B cell (primary cell): ENCODE measurements around the gene RFT1. TPM values are rescaled to one million over a fixed set of nuclear protein-coding genes. Genes with fewer than 3 reads are reported as not detected.

Source experiments
- ATAC-seq: fragments of 200-7000 bp; cut with Tn5 transposase; one replicate; pipeline ENCODE4 v1.10.0; 2021; ENCODE audit warnings: low read depth, mild to moderate bottlenecking, moderate number of reproducible peaks, moderate library complexity
- CTCF ChIA-PET: fragments of 350-600 bp; sonication (Branson Sonifier 250); formaldehyde crosslinking; loops from one replicate; lab custom pipeline; 2021; ENCODE audit warnings: antibody characterized with exemption, inconsistent platforms; lab: Charles Lee
- POLR2A ChIA-PET: fragments of 350-600 bp; sonication (Branson Sonifier 250); formaldehyde crosslinking; loops from one replicate; lab custom pipeline; 2021; ENCODE audit warnings: antibody characterized with exemption; lab: Charles Lee
- DNase-seq: peaks from one replicate; pipeline ENCODE4 v3.0.0; 2013
- H2AFZ ChIP-seq: 2 replicates; pipeline ENCODE4 v1.6.1; 2012; ENCODE audit warnings: mild to moderate bottlenecking, low read depth, low read length; ENCODE audit not compliant: insufficient read depth, poor library complexity, severe bottlenecking
- H3K27ac ChIP-seq, 2 donors: 1 replicate in 1 of 2; 2 replicates in 1 of 2; pipeline ENCODE4 v1.5.1; 2012 to 2013; ENCODE audit warnings: low read length in 2 of 2, mild to moderate bottlenecking in 2 of 2, moderate library complexity in 1 of 2
- H3K27me3 ChIP-seq, 4 experiments: fragments of 200-600 bp in 1 of 4; sonication (generic) in 1 of 4; replicated peaks in 1 of 4; 1 replicate in 2 of 4; 2 replicates in 2 of 4; pipeline versions ENCODE4 v1.6.1 to v1.7.0; 2013 to 2016; ENCODE audit warnings: low read length in 3 of 4, mild to moderate bottlenecking in 2 of 4, mixed read lengths in 1 of 4, moderate library complexity in 1 of 4; ENCODE audit not compliant: insufficient read depth in 4 of 4, control insufficient read depth in 3 of 4; ENCODE audit errors: control extremely low read depth in 1 of 4
- H3K36me3 ChIP-seq, 2 experiments: replicated peaks in 1 of 2; 1 replicate in 1 of 2; 2 replicates in 1 of 2; pipeline versions ENCODE4 v1.6.1 to v1.7.1; 2013; ENCODE audit warnings: low read length in 1 of 2; ENCODE audit not compliant: insufficient read depth in 2 of 2, control insufficient read depth in 1 of 2; ENCODE audit errors: control extremely low read depth in 1 of 2, extremely low read depth in 1 of 2
- H3K4me1 ChIP-seq, 2 donors: fragments of 200-600 bp in 1 of 2; sonication (generic) in 1 of 2; 1 replicate in 1 of 2; 2 replicates in 1 of 2; pipeline versions ENCODE4 v1.5.1 to v1.6.1; 2013 to 2017; ENCODE audit warnings: low read length in 2 of 2; ENCODE audit not compliant: control insufficient read depth in 2 of 2, insufficient read depth in 2 of 2
- H3K4me2 ChIP-seq: replicated peaks from 2 replicates; pipeline ENCODE3; 2012; ENCODE audit warnings: mild to moderate bottlenecking, low read depth, low read length; ENCODE audit not compliant: poor library complexity, severe bottlenecking
- H3K4me3 ChIP-seq, 5 experiments: fragments of 200-600 bp in 1 of 5; sonication (generic) in 1 of 5; 1 replicate in 3 of 5; 2 replicates in 2 of 5; pipeline versions ENCODE4 v1.5.1 to v1.7.0; 2011 to 2016; ENCODE audit warnings: low read length in 4 of 5, mild to moderate bottlenecking in 4 of 5, low read depth in 2 of 5, control low read depth in 1 of 5, moderate library complexity in 1 of 5; ENCODE audit not compliant: insufficient read depth in 1 of 5; ENCODE audit errors: control extremely low read depth in 1 of 5, extremely low read depth in 1 of 5
- H3K79me2 ChIP-seq: fragments of 200-600 bp; sonication (generic); one replicate; pipeline ENCODE4 v1.6.0; 2016; ENCODE audit warnings: low read length; ENCODE audit not compliant: control insufficient read depth, insufficient read depth
- H3K9ac ChIP-seq: fragments of 200-600 bp; sonication (generic); 2 replicates; pipeline ENCODE4 v1.6.1; 2017; ENCODE audit warnings: mild to moderate bottlenecking, low read length, moderate library complexity
- H3K9me3 ChIP-seq, 3 donors: one replicate each; pipeline versions ENCODE4 v1.6.1 to v1.7.1; 2013; ENCODE audit warnings: low read length in 2 of 3; ENCODE audit not compliant: control insufficient read depth in 2 of 3, insufficient read depth in 1 of 3; ENCODE audit errors: control extremely low read depth in 1 of 3
- H4K20me1 ChIP-seq: 2 replicates; pipeline ENCODE4 v1.6.0; 2012; ENCODE audit warnings: mild to moderate bottlenecking, low read length; ENCODE audit not compliant: insufficient read depth, control insufficient read depth, poor library complexity, severe bottlenecking
- H3K27ac Mint-ChIP-seq: one replicate; pipeline ENCODE4 v1.8.0; 2021; ENCODE audit warnings: mixed read lengths
- H3K27me3 Mint-ChIP-seq: one replicate; pipeline ENCODE4 v1.8.0; 2021; ENCODE audit warnings: mixed read lengths
- H3K4me1 Mint-ChIP-seq: one replicate; pipeline ENCODE4 v1.8.0; 2021; ENCODE audit warnings: mixed read lengths
- H3K4me3 Mint-ChIP-seq: one replicate; pipeline ENCODE4 v1.8.0; 2021; ENCODE audit warnings: mixed read lengths
- H3K9me3 Mint-ChIP-seq: one replicate; pipeline ENCODE4 v1.8.0; 2022; ENCODE audit warnings: mixed read lengths; ENCODE audit not compliant: insufficient read depth
- CTCF ChIP-seq: fragments of 200-600 bp; IDR thresholded peaks from one replicate; pipeline ENCODE4 v1.8.0; 2022; ENCODE audit warnings: antibody characterized with exemption, mild to moderate bottlenecking
- EZH2 ChIP-seq: IDR thresholded peaks from 2 replicates; pipeline ENCODE4 v1.6.1; 2012; ENCODE audit warnings: borderline replicate concordance, low read depth, mild to moderate bottlenecking, moderate library complexity, low read length; ENCODE audit not compliant: insufficient read depth, poor library complexity, severe bottlenecking
- WGBS: methylation state at CpG from one replicate; pipeline ENCODE4 v1.1.5; 2013; ENCODE audit warnings: missing lambda C conversion rate; ENCODE audit not compliant: insufficient coverage; 5-methylcytosine and 5-hydroxymethylcytosine counted together
- intact Hi-C: fragments of 100-400 bp; cut with micrococcal nuclease; formaldehyde crosslinking; loops from one replicate; pipeline ENCODE4 v1.10.0; 2022
- polyA plus RNA-seq: library from polyadenylated mRNA; depleted of rRNA; stranded (reverse); fragments of >200 nt; gene quantifications from 2 replicates; pipeline ENCODE4 v1.2.3, GENCODE V29; 2012
- total RNA-seq, 2 donors: library from RNA; stranded (reverse); fragments of 120-200 nt in 1 of 2; gene quantifications; 1 replicate in 1 of 2; 2 replicates in 1 of 2; pipeline versions ENCODE4 v1.2.3 to v1.2.4, GENCODE V29; 2013 to 2022

The RFT1 gene
- total and polyA plus RNA-seq, 2 donors (not counting 1 experiment from before 2014, with no cell fraction given): 12.1 to 28.9 TPM

GRCh38 chr3:53126601-53127000, 3.6 kb downstream of the RFT1 start:
- H3K36me3 ChIP-seq: peaks cover 19 to 44% of the 10 kb centered on the region in 2 experiments
- H3K4me1 ChIP-seq: peaks cover 16 to 22% of the 10 kb centered on the region in 2 donors
- H3K4me2 ChIP-seq: no peak overlapping the region
- no CpG with 5 or more reads among the region's 2 CpGs for WGBS
- no peaks in the 10 kb centered on the region for H3K9me3 ChIP-seq
- H4K20me1 ChIP-seq: no peaks in the 10 kb centered on the region
- TF ChIP-seq EZH2: no peak
- no peak for TF ChIP-seq CTCF
- Mint-ChIP-seq H3K27me3 (no peaks in the 10 kb centered on the region), H3K9me3 (no peaks in the 10 kb centered on the region), H3K4me3 (no peak overlapping the region), H3K4me1 (peaks cover 26% of the 10 kb centered on the region), H3K27ac (no peak overlapping the region)
- intact Hi-C loops: no loop called here
- no peak overlapping the region for H3K9ac ChIP-seq
- CTCF ChIA-PET: interaction anchor here (0.5 to 4.0 kb wide), 4 partner anchors 12 to 204 kb away, joined by 3 to 30 read pairs (median 12); no protein-coding TSS in a partner anchor
- H2AFZ ChIP-seq: no peak overlapping the region
- no peak for ATAC-seq
- DNase-seq: no peak
- no peak overlapping the region for H3K4me3 ChIP-seq
- no peak overlapping the region for H3K27ac ChIP-seq
- H3K27me3 ChIP-seq: no peaks in the 10 kb centered on the region
- POLR2A ChIA-PET: no interaction called here
- H3K79me2 ChIP-seq: peaks cover 42% of the 10 kb centered on the region

DNA sequence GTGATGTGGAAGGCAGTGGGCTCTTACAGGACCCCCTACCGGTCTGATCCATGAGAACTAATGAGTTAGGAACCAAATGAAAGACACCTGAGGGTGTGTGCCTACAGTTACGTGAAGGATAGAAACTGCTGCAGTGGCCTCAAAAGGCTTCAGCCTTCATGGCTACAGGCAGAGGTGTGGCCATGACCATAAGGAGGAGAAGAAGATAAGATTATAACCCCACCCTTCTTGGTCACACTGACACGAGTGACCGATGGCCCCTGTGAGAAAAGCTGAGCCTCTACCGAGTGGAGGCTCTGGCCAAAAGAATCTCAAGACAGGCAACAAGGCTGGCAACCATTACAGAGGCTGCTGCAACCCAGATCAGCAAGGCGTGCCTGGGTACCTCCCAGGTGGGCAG, 6.3 kb downstream of the RFT1 start:
- peaks cover 24 to 70% of the 10 kb centered on the region in 2 experiments for H3K36me3 ChIP-seq
- no peaks in the 10 kb centered on the region for H3K9me3 ChIP-seq
- intact Hi-C loops: no loop called here
- H3K4me1 Mint-ChIP-seq: peaks cover 6% of the 10 kb centered on the region
- ChIA-PET POLR2A (no interaction called here), CTCF (interaction anchor here (1.9 to 17.4 kb wide), 3 partner anchors 9 to 74 kb away, joined by 12 to 262 read pairs (median 13); no protein-coding TSS in a partner anchor)
- no peaks in the 10 kb centered on the region for H4K20me1 ChIP-seq
- H3K27me3 Mint-ChIP-seq: no peaks in the 10 kb centered on the region
- H3K4me3 ChIP-seq: no peak overlapping the region
- ATAC-seq (no peak), DNase-seq (no peak)
- no peak overlapping the region for H2AFZ ChIP-seq
- H3K4me1 ChIP-seq: peaks cover 0 to 3% of the 10 kb centered on the region in 2 donors
- no peak overlapping the region for H3K27ac ChIP-seq
- no peak overlapping the region for H3K9ac ChIP-seq
- H3K27me3 ChIP-seq: no peaks in the 10 kb centered on the region
- WGBS: 96% methylated on average over 5 of the region's 6 CpGs
- H3K4me2 ChIP-seq: no peak overlapping the region
- no peaks in the 10 kb centered on the region for H3K9me3 Mint-ChIP-seq
- H3K4me3 Mint-ChIP-seq: no peak overlapping the region
- peaks cover 22% of the 10 kb centered on the region for H3K79me2 ChIP-seq
- TF ChIP-seq CTCF (no peak), EZH2 (no peak)
- H3K27ac Mint-ChIP-seq: no peak overlapping the region
